CD1c-positive myeloid dendritic cell (primary cell): ENCODE data around the gene SFRP4.
A peak's percentile ranks its signal among the peaks of the same experiment; 100 is the strongest.
"Not testable (repeated sequence)": the region's sequence is repeated elsewhere in the genome, so short reads cannot be mapped to it uniquely, and the experiment has no call there.

Source experiments
- DNase-seq: peaks from one replicate; pipeline ENCODE4 v3.0.0-alpha.2; 2016; ENCODE audit errors: extremely low spot score

The SFRP4 gene

GRCh38 chr7:37916673-37917660, at the start of gene SFRP4:
Gene SFRP4 (minus strand): TSS chr7:37916817. CDS start chr7:37916537, 280 bp downstream.
- DNase-seq = peak; percentile 65

- no peak for DNase-seq
Measured at GRCh38 chr7:37964196-37964595, 47.6 kb upstream of the SFRP4 start.

GRCh38 chr7:37961251-37961650, 44.6 kb upstream of the SFRP4 start:
- no peak for DNase-seq

GRCh38 chr7:37960483-37960882, 43.9 kb upstream of the SFRP4 start:
- DNase-seq = no peak

GRCh38 chr7:37957221-37957970, 40.8 kb upstream of the SFRP4 start:
- no peak for DNase-seq

- no peak for DNase-seq
Measured at GRCh38 chr7:37956791-37957190, 40.2 kb upstream of the SFRP4 start.

- not testable (repeated sequence) for DNase-seq
Measured at GRCh38 chr7:37954217-37954616, 37.6 kb upstream of the SFRP4 start.

- DNase-seq = no peak
Measured at GRCh38 chr7:37952240-37952639, 35.6 kb upstream of the SFRP4 start.

GRCh38 chr7:37947941-37948210, 31.3 kb upstream of the SFRP4 start:
- no peak for DNase-seq

- DNase-seq = no peak
Measured at GRCh38 chr7:37947138-37947940, 30.7 kb upstream of the SFRP4 start.

- no peak for DNase-seq
Measured at GRCh38 chr7:37945336-37945735, 28.7 kb upstream of the SFRP4 start.

- no peak for DNase-seq
Measured at GRCh38 chr7:37944737-37945054, 28.1 kb upstream of the SFRP4 start.

- DNase-seq = no peak
Measured at GRCh38 chr7:37943905-37944736, 27.5 kb upstream of the SFRP4 start.

- DNase-seq = no peak
Measured at GRCh38 chr7:37942934-37943610, 26.5 kb upstream of the SFRP4 start.

GRCh38 chr7:37933018-37933566, 16.5 kb upstream of the SFRP4 start:
- no peak for DNase-seq

- no peak for DNase-seq
Measured at GRCh38 chr7:37932543-37932942, 15.9 kb upstream of the SFRP4 start.

GRCh38 chr7:37930226-37930948, 13.8 kb upstream of the SFRP4 start:
- DNase-seq = no peak

GRCh38 chr7:37928878-37929277, 12.3 kb upstream of the SFRP4 start:
- no peak for DNase-seq

GRCh38 chr7:37927773-37928444, 11.3 kb upstream of the SFRP4 start:
- no peak for DNase-seq
